ENCODE measurements around the gene NAXD. TPM values are rescaled to one million over a fixed set of nuclear protein-coding genes. Genes with fewer than 3 reads are reported as not detected.
A peak's percentile ranks its signal among the peaks of the same experiment; 100 is the strongest.

Gene NAXD
- total RNA-seq, 1 donor from 2014 or later: 41.2 TPM

DNA sequence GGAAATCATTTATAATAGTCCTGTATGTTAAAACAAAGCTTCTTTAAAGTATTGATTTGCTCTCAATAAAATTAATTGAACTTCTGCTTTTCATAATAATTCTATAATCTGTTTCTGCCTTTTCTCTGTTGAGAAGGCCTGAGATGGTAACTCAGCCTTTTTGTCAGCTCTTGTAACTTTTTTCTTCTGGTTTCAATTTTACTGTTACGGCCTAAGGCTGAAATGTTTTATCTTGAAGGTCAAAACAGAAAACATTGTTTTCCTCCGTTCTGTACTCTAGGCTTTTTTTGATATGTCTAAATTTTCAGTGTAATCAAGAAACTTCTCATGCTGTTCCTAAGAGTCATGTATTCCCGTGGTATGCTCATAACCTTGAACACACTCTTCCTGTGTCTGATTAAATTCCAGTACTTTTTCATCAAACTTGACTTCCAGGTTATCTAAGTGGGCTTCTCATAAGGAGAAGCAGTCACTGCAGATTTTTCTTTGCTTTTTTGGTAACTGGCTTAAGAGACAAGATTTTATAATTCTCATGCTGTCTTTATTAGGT lies 7.6 kb upstream of the NAXD start:
- DNase-seq: no peak
- Mint-ChIP-seq H3K36me3 (ENCODE audit: unreplicated experiment) (peaks cover 11% of the 10 kb centered on the region), H3K9me3 (ENCODE audit: unreplicated experiment) (peaks cover 6% of the 10 kb centered on the region), H3K4me1 (ENCODE audit: low read depth, unreplicated experiment) (no peaks in the 10 kb centered on the region), H3K27me3 (ENCODE audit: unreplicated experiment) (no peaks in the 10 kb centered on the region), H3K4me3 (ENCODE audit: unreplicated experiment) (no peak overlapping the region), H3K27ac (ENCODE audit: unreplicated experiment) (no peak overlapping the region)
- no peak for TF ChIP-seq CTCF (IDR thresholded peaks at IDR 0.05; ENCODE audit: partially characterized antibody, unreplicated experiment)

DNA sequence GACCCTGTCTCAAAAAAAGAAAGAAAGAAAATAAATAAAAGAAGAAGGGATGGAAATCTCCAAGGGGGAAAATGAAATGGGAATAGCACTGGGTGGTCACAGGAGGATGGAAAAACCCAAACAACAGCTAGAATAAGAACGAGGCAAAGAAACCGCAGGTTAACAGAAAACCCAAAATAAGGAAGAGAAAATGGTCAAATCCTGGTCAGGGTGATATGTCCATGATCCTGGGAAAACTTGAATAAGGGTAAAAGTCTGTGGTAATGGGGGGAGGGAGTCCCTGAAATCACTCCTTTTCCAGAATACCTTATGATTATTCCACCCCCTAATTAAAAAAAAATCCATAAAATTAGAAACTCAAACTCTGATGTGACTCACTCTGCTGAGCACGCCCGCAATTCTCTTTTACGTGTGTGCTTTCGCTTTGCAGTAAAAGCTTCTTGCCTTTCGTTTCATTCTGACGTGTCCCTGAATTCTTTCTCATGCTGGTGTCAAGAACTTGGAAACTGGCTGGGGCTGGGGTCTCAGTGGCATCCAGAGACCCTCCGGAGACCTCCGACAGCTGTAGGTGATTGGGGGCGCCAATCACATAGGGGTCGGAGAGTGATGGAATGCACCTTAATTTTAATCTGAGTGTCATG lies 4.3 kb upstream of the NAXD start:
- peaks cover 3% of the 10 kb centered on the region for H3K4me1 Mint-ChIP-seq (ENCODE audit: low read depth, unreplicated experiment)
- H3K4me3 Mint-ChIP-seq (ENCODE audit: unreplicated experiment): no peak overlapping the region
- no peak overlapping the region for H3K27ac Mint-ChIP-seq (ENCODE audit: unreplicated experiment)
- no peak for DNase-seq
- TF ChIP-seq CTCF (IDR thresholded peaks at IDR 0.05; ENCODE audit: partially characterized antibody, unreplicated experiment): no peak
- H3K9me3 Mint-ChIP-seq (ENCODE audit: unreplicated experiment): peaks cover 9% of the 10 kb centered on the region
- peaks cover 10% of the 10 kb centered on the region for H3K27me3 Mint-ChIP-seq (ENCODE audit: unreplicated experiment)
- peaks cover 6% of the 10 kb centered on the region for H3K36me3 Mint-ChIP-seq (ENCODE audit: unreplicated experiment)

- Mint-ChIP-seq H3K36me3 (ENCODE audit: unreplicated experiment) (peaks cover 4% of the 10 kb centered on the region), H3K4me3 (ENCODE audit: unreplicated experiment) (peak overlapping the region; percentile 94), H3K27me3 (ENCODE audit: unreplicated experiment) (peaks cover 14% of the 10 kb centered on the region), H3K4me1 (ENCODE audit: low read depth, unreplicated experiment) (peaks cover 16% of the 10 kb centered on the region), H3K27ac (ENCODE audit: unreplicated experiment) (peak overlapping the region; percentile 92), H3K9me3 (ENCODE audit: unreplicated experiment) (peaks cover 9% of the 10 kb centered on the region)
- no peak for DNase-seq
- TF ChIP-seq CTCF (IDR thresholded peaks at IDR 0.05; ENCODE audit: partially characterized antibody, unreplicated experiment): no peak
Measured at GRCh38 chr13:110615005-110615321, 382 bp upstream of the NAXD start.

DNA sequence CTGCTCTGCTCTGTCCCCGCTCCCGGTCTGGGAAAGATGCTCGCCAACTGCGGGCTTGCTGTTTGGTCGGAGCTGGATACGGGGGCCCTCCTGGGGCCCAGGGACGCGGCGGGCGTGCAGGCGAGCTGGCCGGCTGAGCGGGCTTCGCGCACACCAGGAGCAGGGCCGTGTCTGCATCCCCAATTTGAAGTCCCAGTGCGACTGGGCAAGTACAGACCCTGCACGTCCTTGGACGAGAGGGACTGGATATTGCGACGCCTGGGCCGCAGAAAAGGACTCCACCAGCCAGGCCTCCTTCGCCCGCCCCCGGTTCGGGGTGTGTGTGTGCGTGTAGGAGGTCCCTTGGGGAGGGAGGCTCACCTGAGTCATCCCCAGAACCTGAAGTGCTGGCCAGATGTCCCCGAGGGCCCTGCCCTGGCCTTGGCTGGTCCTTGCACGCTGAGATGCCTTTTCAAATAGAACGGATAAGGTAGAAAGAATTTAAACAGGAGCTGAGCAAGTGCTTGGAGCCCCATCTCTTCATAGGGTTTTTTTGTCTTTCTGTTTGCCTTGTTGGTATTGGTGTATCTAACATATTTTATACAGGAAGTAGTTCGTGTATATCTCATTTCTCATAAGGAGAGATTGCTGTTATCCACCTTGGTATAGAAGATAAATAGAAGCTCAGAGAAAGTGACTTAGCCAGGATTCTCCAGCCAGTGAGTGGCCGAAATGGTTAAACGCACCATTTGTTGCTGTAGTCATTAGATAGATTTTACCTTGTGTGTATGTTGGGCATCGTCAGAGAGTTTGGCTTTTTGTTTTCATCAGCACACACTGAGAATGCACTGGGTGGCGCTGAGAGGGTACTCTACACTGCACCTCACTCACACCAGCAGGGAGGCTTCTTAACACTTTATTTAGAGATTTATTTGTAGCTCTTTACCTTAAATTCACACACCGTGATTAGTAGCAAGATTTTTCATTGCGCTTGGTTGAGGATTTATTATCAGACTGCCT lies 1.1 kb downstream of the NAXD start:
- H3K27ac Mint-ChIP-seq (ENCODE audit: unreplicated experiment): peak overlapping the region; percentile 71
- DNase-seq: no peak
- TF ChIP-seq CTCF (IDR thresholded peaks at IDR 0.05; ENCODE audit: partially characterized antibody, unreplicated experiment): no peak

More for the DNA sequence above, 1.1 kb downstream of the NAXD start:
- H3K9me3 Mint-ChIP-seq (ENCODE audit: unreplicated experiment): peaks cover 9% of the 10 kb centered on the region
- H3K36me3 Mint-ChIP-seq (ENCODE audit: unreplicated experiment): peaks cover 4% of the 10 kb centered on the region
- H3K4me1 Mint-ChIP-seq (ENCODE audit: low read depth, unreplicated experiment): peaks cover 16% of the 10 kb centered on the region
- H3K4me3 Mint-ChIP-seq (ENCODE audit: unreplicated experiment): peak overlapping the region; percentile 94
- peaks cover 14% of the 10 kb centered on the region for H3K27me3 Mint-ChIP-seq (ENCODE audit: unreplicated experiment)
